GM12801 (cell line): Measurements from ENCODE around the gene GNAO1.

Experiments used
- CTCF ChIP-seq: IDR thresholded peaks from one replicate; pipeline ENCODE4 v1.5.1; 2011; ENCODE audit warnings: control low read depth; ENCODE audit not compliant: insufficient read length; ENCODE audit errors: extremely low read depth

Gene GNAO1

GRCh38 chr16:56306690-56307533, 115.6 kb downstream of the GNAO1 start:
- TF ChIP-seq CTCF, result no peak

- no peak for TF ChIP-seq CTCF
Measured at GRCh38 chr16:56307534-56307873, 116.2 kb downstream of the GNAO1 start.

- TF ChIP-seq CTCF, result no peak
Measured at GRCh38 chr16:56309008-56309407, 117.7 kb downstream of the GNAO1 start.

- TF ChIP-seq CTCF, result no peak
Measured at GRCh38 chr16:56310690-56311089, 119.4 kb downstream of the GNAO1 start.

GRCh38 chr16:56311208-56312027, 120.1 kb downstream of the GNAO1 start:
- no peak for TF ChIP-seq CTCF

- TF ChIP-seq CTCF, result no peak
Measured at GRCh38 chr16:56312028-56312300, 120.7 kb downstream of the GNAO1 start.

GRCh38 chr16:56312556-56312955, 121.3 kb downstream of the GNAO1 start:
- no peak for TF ChIP-seq CTCF
